ENCODE data around the gene BRF1. TPM values are rescaled to one million over a fixed set of nuclear protein-coding genes. Genes with fewer than 3 reads are reported as not detected.

The BRF1 gene
- total and polyA plus RNA-seq, 2 of the 8 experiments (the other 6 are each of a cell fraction or from before 2014, with no cell fraction given): 7.7 to 18.3 TPM

DNA sequence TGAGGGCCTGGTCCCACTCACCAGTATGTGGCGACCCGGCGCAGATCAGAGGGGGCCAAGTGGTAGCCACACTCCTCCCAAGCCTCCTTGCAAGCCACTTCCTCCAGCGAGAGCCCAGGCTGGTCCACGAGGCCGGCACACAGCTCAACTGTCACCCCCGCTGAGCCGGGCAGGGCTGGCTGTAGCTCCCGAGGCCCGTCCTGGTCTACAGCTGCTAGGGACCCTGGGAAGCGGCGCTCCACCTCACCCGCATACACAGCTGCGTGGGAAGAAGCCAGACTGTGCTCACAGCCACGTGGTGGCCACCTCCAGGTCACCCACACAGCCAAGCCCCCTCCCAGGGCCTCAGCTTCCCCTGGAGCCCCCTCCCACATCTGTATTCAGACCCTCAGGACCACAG lies 124.3 kb downstream of the BRF1 start (continued):
- TF ChIP-seq, protein P1, sequence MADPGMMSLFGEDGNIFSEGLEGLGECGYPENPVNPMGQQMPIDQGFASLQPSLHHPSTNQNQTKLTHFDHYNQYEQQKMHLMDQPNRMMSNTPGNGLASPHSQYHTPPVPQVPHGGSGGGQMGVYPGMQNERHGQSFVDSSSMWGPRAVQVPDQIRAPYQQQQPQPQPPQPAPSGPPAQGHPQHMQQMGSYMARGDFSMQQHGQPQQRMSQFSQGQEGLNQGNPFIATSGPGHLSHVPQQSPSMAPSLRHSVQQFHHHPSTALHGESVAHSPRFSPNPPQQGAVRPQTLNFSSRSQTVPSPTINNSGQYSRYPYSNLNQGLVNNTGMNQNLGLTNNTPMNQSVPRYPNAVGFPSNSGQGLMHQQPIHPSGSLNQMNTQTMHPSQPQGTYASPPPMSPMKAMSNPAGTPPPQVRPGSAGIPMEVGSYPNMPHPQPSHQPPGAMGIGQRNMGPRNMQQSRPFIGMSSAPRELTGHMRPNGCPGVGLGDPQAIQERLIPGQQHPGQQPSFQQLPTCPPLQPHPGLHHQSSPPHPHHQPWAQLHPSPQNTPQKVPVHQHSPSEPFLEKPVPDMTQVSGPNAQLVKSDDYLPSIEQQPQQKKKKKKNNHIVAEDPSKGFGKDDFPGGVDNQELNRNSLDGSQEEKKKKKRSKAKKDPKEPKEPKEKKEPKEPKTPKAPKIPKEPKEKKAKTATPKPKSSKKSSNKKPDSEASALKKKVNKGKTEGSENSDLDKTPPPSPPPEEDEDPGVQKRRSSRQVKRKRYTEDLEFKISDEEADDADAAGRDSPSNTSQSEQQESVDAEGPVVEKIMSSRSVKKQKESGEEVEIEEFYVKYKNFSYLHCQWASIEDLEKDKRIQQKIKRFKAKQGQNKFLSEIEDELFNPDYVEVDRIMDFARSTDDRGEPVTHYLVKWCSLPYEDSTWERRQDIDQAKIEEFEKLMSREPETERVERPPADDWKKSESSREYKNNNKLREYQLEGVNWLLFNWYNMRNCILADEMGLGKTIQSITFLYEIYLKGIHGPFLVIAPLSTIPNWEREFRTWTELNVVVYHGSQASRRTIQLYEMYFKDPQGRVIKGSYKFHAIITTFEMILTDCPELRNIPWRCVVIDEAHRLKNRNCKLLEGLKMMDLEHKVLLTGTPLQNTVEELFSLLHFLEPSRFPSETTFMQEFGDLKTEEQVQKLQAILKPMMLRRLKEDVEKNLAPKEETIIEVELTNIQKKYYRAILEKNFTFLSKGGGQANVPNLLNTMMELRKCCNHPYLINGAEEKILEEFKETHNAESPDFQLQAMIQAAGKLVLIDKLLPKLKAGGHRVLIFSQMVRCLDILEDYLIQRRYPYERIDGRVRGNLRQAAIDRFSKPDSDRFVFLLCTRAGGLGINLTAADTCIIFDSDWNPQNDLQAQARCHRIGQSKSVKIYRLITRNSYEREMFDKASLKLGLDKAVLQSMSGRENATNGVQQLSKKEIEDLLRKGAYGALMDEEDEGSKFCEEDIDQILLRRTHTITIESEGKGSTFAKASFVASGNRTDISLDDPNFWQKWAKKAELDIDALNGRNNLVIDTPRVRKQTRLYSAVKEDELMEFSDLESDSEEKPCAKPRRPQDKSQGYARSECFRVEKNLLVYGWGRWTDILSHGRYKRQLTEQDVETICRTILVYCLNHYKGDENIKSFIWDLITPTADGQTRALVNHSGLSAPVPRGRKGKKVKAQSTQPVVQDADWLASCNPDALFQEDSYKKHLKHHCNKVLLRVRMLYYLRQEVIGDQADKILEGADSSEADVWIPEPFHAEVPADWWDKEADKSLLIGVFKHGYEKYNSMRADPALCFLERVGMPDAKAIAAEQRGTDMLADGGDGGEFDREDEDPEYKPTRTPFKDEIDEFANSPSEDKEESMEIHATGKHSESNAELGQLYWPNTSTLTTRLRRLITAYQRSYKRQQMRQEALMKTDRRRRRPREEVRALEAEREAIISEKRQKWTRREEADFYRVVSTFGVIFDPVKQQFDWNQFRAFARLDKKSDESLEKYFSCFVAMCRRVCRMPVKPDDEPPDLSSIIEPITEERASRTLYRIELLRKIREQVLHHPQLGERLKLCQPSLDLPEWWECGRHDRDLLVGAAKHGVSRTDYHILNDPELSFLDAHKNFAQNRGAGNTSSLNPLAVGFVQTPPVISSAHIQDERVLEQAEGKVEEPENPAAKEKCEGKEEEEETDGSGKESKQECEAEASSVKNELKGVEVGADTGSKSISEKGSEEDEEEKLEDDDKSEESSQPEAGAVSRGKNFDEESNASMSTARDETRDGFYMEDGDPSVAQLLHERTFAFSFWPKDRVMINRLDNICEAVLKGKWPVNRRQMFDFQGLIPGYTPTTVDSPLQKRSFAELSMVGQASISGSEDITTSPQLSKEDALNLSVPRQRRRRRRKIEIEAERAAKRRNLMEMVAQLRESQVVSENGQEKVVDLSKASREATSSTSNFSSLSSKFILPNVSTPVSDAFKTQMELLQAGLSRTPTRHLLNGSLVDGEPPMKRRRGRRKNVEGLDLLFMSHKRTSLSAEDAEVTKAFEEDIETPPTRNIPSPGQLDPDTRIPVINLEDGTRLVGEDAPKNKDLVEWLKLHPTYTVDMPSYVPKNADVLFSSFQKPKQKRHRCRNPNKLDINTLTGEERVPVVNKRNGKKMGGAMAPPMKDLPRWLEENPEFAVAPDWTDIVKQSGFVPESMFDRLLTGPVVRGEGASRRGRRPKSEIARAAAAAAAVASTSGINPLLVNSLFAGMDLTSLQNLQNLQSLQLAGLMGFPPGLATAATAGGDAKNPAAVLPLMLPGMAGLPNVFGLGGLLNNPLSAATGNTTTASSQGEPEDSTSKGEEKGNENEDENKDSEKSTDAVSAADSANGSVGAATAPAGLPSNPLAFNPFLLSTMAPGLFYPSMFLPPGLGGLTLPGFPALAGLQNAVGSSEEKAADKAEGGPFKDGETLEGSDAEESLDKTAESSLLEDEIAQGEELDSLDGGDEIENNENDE (IDR thresholded peaks at IDR 0.05; ENCODE audit: insufficient replicate concordance, low read length): no peak
- TF ChIP-seq, protein P2, sequence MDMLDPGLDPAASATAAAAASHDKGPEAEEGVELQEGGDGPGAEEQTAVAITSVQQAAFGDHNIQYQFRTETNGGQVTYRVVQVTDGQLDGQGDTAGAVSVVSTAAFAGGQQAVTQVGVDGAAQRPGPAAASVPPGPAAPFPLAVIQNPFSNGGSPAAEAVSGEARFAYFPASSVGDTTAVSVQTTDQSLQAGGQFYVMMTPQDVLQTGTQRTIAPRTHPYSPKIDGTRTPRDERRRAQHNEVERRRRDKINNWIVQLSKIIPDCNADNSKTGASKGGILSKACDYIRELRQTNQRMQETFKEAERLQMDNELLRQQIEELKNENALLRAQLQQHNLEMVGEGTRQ (IDR thresholded peaks at IDR 0.05; ENCODE audit: low read length): no peak
- no peak for TF ChIP-seq CEBPB (IDR thresholded peaks at IDR 0.05; ENCODE audit: low read depth, low read length)
- TF ChIP-seq SP1 (IDR thresholded peaks at IDR 0.05; ENCODE audit: low read depth, low read length): no peak
- TF ChIP-seq SUZ12 (IDR thresholded peaks at IDR 0.05; ENCODE audit: low read length): no peak
- TF ChIP-seq BACH1 (IDR thresholded peaks at IDR 0.05; ENCODE audit: low read length): no peak
- no peak for TF ChIP-seq MAFK (IDR thresholded peaks at IDR 0.05; ENCODE audit: low read depth, low read length)
- no peak for TF ChIP-seq TEAD4 (IDR thresholded peaks at IDR 0.05; ENCODE audit: low read depth, low read length)
- no peak for TF ChIP-seq YY1 (IDR thresholded peaks at IDR 0.05; ENCODE audit: low read depth, low read length)
- no peak for TF ChIP-seq POLR2AphosphoS5 (IDR thresholded peaks at IDR 0.05; ENCODE audit: low read depth, low read length)
